SJCRH30 (cell line): Measurements from ENCODE around the gene GABBR2. TPM values are rescaled to one million over a fixed set of nuclear protein-coding genes. Genes with fewer than 3 reads are reported as not detected.
"Not testable (repeated sequence)": the region's sequence is repeated elsewhere in the genome, so short reads cannot be mapped to it uniquely, and the experiment has no call there.

Experiments
- DNase-seq, 2 experiments: peaks; one replicate each; pipeline ENCODE4 v3.0.0-alpha.2; 2015 to 2020
- H3K27ac ChIP-seq: fragments of 250-450 bp; sonication (Bioruptor Pico); 2 replicates; pipeline ENCODE4 v1.5.1; 2020; ENCODE audit warnings: mild to moderate bottlenecking, moderate library complexity
- H3K27me3 ChIP-seq: fragments of 250-450 bp; sonication (Bioruptor Pico); 2 replicates; pipeline ENCODE4 v1.5.1; 2020; ENCODE audit warnings: mild to moderate bottlenecking, moderate library complexity
- H3K36me3 ChIP-seq: fragments of 250-450 bp; sonication (Bioruptor Pico); 2 replicates; pipeline ENCODE4 v1.5.1; 2020; ENCODE audit warnings: mild to moderate bottlenecking, moderate library complexity
- H3K4me1 ChIP-seq: fragments of 250-450 bp; sonication (Bioruptor Pico); 2 replicates; pipeline ENCODE4 v1.5.1; 2020; ENCODE audit warnings: mild to moderate bottlenecking, moderate library complexity
- H3K4me3 ChIP-seq: fragments of 250-450 bp; sonication (Bioruptor Pico); 2 replicates; pipeline ENCODE4 v1.5.1; 2020; ENCODE audit warnings: mild to moderate bottlenecking, moderate library complexity
- H3K9me3 ChIP-seq: fragments of 250-450 bp; sonication (Bioruptor Pico); replicated peaks from 2 replicates; pipeline ENCODE4 v1.5.1; 2020; ENCODE audit warnings: mild to moderate bottlenecking, moderate library complexity
- total RNA-seq: library from RNA; depleted of rRNA; stranded (reverse); fragments of >200 nt; shearing (Covaris generic); gene quantifications from 2 replicates; pipeline ENCODE4 v1.2.3, GENCODE V29; 2014

The GABBR2 gene
- total RNA-seq, 1 experiment from 2014 or later: not detected

DNA sequence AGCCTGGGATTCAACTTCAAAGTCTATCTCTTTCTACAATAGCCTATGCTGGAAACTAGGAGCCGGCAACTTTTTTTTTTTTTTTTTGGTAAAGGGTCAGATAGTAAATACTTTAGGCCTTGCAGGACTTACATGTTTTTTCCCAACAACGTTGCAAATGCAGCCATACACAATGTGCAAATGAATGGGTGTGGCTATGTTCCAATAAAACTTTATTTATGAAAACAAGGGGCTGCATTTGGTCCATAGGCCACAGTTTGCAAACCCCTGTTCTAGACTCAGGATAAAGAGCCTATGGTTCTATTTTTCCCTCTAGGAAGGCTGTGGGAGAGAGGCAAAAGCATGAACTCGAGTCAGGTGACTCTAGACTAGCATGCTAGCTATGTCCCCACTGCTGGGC, 189.1 kb downstream of the GABBR2 start:
- no peaks in the 10 kb centered on the region for H3K9me3 ChIP-seq
- no peaks in the 10 kb centered on the region for H3K36me3 ChIP-seq
- H3K4me1 ChIP-seq: no peaks in the 10 kb centered on the region
- H3K27me3 ChIP-seq: no peaks in the 10 kb centered on the region; the same call in 1 of the 2 replicates
- no peak for DNase-seq
- H3K4me3 ChIP-seq: no peak overlapping the region
- no peak overlapping the region for H3K27ac ChIP-seq

GRCh38 chr9:98518556-98518955, 190.2 kb downstream of the GABBR2 start:
- Histone ChIP-seq H3K36me3 (no peaks in the 10 kb centered on the region), H3K27me3 (no peaks in the 10 kb centered on the region; the same call in 1 of the 2 replicates)
- DNase-seq: no peak

DNA sequence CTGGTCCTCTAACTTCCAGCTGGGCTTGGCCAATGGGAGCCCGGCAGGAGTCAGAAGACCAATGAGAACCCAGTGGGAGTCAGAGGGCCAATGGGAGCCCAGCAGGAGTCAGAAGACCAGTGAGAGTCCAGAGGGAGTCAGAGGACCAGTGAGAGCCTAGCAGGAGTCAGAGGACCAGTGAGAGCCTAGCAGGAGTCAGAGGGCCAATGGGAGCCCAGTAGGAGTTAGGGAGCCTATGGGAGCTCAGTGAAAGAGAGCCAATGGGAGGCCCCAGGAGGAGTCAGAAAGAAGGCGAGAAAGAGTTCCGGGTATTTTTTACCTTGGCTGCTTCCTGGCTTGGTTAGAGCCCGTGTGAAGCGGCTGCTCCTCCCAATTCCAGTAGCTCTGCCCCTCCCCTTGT, 191.0 kb downstream of the GABBR2 start:
- H3K27ac ChIP-seq: no peak overlapping the region
- H3K9me3 ChIP-seq: no peaks in the 10 kb centered on the region
- H3K36me3 ChIP-seq: no peaks in the 10 kb centered on the region
- peak in 1 of 2 experiments; percentile 13 for DNase-seq
- H3K4me3 ChIP-seq: no peak overlapping the region
- H3K4me1 ChIP-seq: no peaks in the 10 kb centered on the region
- no peaks in the 10 kb centered on the region for H3K27me3 ChIP-seq

More at GRCh38 chr9:98518556-98518955, 190.2 kb downstream of the GABBR2 start:
- Histone ChIP-seq H3K27ac (no peak overlapping the region), H3K4me1 (no peaks in the 10 kb centered on the region), H3K4me3 (no peak overlapping the region), H3K9me3 (no peaks in the 10 kb centered on the region)

DNA sequence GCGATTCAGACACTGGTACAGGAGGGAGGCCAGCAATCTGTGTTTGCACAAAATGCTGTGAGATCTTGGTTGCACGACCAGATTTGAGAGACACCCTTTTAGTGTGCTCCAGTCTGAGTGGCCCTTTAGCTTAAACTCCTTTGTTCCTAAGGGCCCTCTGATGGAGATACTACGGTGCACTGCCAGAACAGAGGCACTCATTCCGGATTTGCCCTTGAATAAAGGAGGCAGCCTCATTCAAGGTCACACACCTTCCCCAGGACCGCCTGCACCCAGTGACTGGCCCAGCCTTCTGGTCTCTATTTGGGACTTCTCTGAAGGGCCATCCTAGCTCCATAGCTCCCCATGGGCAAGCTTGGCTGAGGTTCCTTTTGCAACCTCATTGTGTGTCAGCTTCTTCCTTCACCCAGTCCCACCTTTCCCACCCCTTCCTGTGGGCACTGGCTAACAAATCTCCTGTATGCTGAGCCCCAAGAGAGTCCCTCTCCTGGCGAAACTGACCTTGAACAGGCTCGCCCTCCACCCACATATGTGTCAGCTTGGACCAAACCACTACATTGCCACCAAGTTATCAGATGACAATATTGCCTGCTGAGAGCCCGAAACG, 191.7 kb downstream of the GABBR2 start:
- Histone ChIP-seq H3K9me3 (no peaks in the 10 kb centered on the region), H3K4me1 (no peaks in the 10 kb centered on the region), H3K27me3 (no peaks in the 10 kb centered on the region), H3K36me3 (no peaks in the 10 kb centered on the region), H3K4me3 (no peak overlapping the region), H3K27ac (no peak overlapping the region)
- no peak for DNase-seq

DNA sequence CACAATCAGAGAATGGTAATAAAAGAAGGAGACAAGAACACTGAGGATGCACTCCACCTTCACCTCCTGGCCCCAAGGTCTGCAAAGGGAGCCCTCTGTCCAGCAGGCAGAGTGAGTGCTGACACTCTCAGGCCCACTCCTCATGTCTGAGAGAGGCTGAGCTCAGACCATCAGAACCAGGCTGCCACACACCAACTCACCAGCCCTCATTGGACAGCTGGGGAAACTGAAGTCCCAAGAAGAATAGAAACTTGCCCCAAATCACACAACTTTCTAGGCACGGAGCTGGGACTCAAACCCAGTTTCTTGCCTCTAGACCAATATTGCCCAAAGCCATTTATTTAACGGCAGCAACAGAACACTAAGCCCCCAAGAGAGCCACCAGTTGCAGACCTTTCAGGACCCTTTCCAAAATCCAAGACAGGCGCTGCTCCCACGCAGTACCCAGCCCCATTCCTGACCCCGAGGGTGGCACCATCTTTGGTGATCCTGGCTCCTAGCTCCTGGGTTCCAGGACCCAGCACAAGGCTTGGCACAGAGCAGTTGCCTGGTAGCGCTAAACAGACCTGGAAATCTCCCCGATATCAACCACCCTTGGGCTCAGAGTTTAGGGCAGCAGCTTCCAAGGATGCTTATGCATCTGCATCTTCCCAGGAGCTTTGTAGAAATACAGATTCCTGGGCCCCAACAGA, 192.4 kb downstream of the GABBR2 start:
- Histone ChIP-seq H3K4me1 (no peaks in the 10 kb centered on the region), H3K27ac (no peak overlapping the region), H3K9me3 (no peaks in the 10 kb centered on the region), H3K4me3 (no peak overlapping the region), H3K36me3 (no peaks in the 10 kb centered on the region), H3K27me3 (no peaks in the 10 kb centered on the region)
- no peak for DNase-seq

DNA sequence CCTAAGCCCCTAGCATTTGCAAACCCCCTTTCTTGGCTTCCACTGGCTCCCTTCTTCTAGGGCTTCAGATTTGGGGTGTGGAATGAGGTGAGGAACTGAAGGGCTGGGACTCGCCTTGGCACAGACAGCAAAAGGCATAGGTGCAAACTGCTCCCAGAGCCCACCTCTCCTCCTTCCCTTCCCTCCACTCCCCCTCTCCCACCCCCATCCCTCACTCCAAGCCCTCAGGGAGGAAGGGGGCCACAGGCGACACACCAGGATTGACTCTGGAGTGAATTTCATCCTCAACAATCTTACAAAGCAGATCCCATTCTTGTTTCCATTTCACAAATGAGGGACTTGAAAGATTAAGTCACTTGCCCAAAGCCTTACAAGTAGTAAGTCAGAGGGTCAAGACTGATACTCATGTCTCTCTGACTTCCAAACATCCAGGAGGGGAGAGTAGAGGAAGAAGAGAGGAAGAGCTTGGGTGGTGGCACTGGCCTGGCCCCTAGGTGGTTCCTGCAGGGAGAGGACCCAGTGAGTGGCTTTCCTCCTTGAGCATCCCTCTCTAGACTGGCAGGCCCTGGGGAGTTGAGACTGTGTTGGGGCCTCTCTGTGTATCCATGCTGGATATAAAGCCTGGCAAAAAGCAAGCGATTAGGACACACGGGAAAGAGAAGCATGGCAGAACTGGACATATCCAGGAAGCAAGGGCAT, 193.1 kb downstream of the GABBR2 start:
- Histone ChIP-seq H3K36me3 (no peaks in the 10 kb centered on the region), H3K27ac (no peak overlapping the region)
- DNase-seq: no peak

GRCh38 chr9:98514841-98515240, 193.9 kb downstream of the GABBR2 start:
- no peaks in the 10 kb centered on the region for H3K27me3 ChIP-seq
- H3K4me1 ChIP-seq: no peaks in the 10 kb centered on the region
- no peaks in the 10 kb centered on the region for H3K36me3 ChIP-seq
- no peak overlapping the region for H3K4me3 ChIP-seq
- no peak overlapping the region for H3K27ac ChIP-seq
- H3K9me3 ChIP-seq: no peaks in the 10 kb centered on the region
- no peak for DNase-seq

More for the DNA sequence above, 193.1 kb downstream of the GABBR2 start:
- no peaks in the 10 kb centered on the region for H3K27me3 ChIP-seq
- H3K9me3 ChIP-seq: no peaks in the 10 kb centered on the region
- no peaks in the 10 kb centered on the region for H3K4me1 ChIP-seq
- no peak overlapping the region for H3K4me3 ChIP-seq

DNA sequence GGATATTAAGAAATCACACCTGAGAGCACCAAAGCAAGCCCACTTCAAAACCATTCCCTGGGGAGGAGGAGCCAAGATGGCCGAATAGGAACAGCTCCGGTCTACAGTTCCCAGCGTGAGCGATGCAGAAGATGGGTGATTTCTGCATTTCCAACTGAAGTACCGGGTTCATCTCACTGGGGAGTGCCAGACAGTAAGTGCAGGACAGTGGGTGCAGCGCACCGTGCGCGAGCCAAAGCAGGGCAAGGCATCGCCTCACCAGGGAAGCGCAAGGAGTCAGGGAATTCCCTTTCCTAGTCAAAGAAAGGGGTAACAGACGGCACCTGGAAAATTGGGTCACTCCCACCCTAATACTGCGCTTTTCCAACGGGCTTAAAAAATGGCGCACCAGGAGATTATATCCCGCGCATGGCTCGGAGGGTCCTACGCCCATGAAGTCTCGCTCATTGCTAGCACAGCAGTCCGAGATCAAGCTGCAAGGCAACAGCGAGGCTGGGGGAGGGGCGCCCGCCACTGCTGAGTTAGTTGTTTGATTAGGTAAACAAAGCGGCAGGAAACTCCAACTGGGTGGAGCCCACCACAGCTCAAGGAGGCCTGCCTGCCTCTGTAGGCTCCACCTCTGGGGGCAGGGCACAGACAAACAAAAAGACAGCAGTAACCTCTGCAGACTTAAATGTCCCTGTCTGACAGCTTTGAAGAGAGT, 200.4 kb downstream of the GABBR2 start:
- not testable (repeated sequence) for H3K4me1 ChIP-seq, H3K27ac ChIP-seq, H3K27me3 ChIP-seq, H3K36me3 ChIP-seq, DNase-seq, H3K9me3 ChIP-seq, H3K4me3 ChIP-seq

DNA sequence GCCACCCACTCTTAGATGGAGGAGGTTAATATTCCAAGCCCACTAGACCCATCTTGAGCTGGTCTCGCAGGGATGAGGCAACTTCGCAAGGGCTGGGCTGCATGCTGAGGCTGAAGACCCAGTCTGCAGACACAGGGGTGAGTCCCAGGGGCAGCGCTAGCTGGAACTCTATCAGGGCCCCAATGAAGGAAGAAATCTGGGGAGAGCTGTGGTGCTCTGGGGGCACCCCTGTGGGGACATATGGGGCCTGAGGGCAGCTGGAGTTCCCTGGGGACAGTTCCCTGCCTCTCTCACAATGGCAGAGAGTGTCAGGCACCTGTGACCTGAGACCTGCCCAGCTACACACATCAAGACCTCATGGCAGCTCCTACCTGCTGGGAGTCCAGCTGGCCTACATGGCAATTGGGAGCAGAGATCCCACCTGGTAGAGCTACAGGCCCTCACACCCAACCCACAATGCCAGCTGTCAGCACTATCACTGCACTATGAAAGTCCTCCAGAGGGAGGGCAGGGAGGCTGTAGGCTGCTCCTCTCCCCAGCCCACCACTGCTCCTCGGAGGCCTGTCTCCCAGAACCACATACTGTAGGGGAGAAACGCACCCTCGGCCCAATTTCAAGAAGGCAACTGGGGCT, 202.2 kb downstream of the GABBR2 start:
- H3K27me3 ChIP-seq: peaks cover 7% of the 10 kb centered on the region; the same call in 1 of the 2 replicates
- no peaks in the 10 kb centered on the region for H3K9me3 ChIP-seq
- H3K27ac ChIP-seq: no peak overlapping the region
- no peaks in the 10 kb centered on the region for H3K4me1 ChIP-seq
- DNase-seq: no peak
- no peaks in the 10 kb centered on the region for H3K36me3 ChIP-seq
- H3K4me3 ChIP-seq: no peak overlapping the region

- no peaks in the 10 kb centered on the region for H3K36me3 ChIP-seq
- no peaks in the 10 kb centered on the region for H3K4me1 ChIP-seq
- no peak for DNase-seq
Measured at GRCh38 chr9:98504298-98505282, 204.1 kb downstream of the GABBR2 start.

DNA sequence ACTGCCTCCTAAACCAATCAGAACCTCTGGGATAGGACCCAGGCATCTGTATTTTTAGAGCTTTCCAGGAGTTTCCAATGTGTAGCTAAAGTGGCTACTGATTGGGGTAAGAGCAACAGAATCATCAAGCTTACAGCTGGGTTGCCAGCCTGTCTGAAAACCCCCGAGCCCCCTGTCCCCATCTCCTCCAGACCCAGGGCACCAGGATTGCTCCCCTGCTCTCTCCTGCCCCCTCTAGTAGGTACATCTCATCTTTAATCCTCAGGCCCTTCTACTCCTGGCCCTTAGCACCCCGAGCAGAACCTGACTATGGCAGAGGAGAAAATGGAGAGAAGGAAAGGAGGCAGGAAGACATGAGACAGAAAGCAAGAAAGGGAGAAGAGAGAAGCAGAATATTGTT, 204.9 kb downstream of the GABBR2 start:
- Histone ChIP-seq H3K27ac (no peak overlapping the region), H3K36me3 (no peaks in the 10 kb centered on the region), H3K4me1 (no peaks in the 10 kb centered on the region), H3K4me3 (no peak overlapping the region), H3K27me3 (peaks cover 11% of the 10 kb centered on the region), H3K9me3 (no peaks in the 10 kb centered on the region)
- DNase-seq: no peak

More at GRCh38 chr9:98504298-98505282, 204.1 kb downstream of the GABBR2 start:
- peaks cover 11% of the 10 kb centered on the region for H3K27me3 ChIP-seq
- H3K4me3 ChIP-seq: no peak overlapping the region
- H3K27ac ChIP-seq: no peak overlapping the region
- H3K9me3 ChIP-seq: no peaks in the 10 kb centered on the region

DNA sequence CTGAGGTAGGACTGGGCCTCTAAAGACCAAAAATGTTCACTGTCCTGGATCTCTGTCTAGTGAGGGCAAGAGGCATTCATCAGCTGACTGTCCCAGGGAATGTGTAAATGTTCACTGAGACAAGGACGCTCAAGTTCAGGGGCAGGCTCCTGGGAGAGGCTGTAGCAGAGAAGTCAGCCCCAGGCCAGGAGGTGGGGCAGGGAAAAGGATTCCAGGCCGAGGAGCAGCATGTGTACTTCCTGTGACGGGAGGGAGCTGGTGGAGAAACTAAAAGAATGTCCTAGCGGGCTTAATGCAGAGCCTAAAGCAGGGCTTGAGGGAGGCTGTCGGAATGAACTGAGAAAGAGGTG, 205.8 kb downstream of the GABBR2 start:
- no peaks in the 10 kb centered on the region for H3K4me1 ChIP-seq
- no peak for DNase-seq
- no peaks in the 10 kb centered on the region for H3K9me3 ChIP-seq
- H3K36me3 ChIP-seq: no peaks in the 10 kb centered on the region
- H3K27me3 ChIP-seq: peaks cover 11% of the 10 kb centered on the region
- H3K4me3 ChIP-seq: no peak overlapping the region
- no peak overlapping the region for H3K27ac ChIP-seq

- no peaks in the 10 kb centered on the region for H3K36me3 ChIP-seq
- H3K27ac ChIP-seq: no peak overlapping the region
- H3K4me3 ChIP-seq: no peak overlapping the region
- no peaks in the 10 kb centered on the region for H3K4me1 ChIP-seq
- 0 out of 2 replicates have a peak, but pooled peaks cover 3% of the 10 kb centered on the region for H3K9me3 ChIP-seq
- H3K27me3 ChIP-seq: peaks cover 11% of the 10 kb centered on the region
- DNase-seq: no peak
Measured at GRCh38 chr9:98502311-98502975, 206.3 kb downstream of the GABBR2 start.
